ENCODE measurements around the gene DNAJC4. TPM values are rescaled to one million over a fixed set of nuclear protein-coding genes. Genes with fewer than 3 reads are reported as not detected.

Gene DNAJC4
- total and polyA plus RNA-seq, 12 donors, result 19.9 to 220 (median 66.8) TPM

DNA sequence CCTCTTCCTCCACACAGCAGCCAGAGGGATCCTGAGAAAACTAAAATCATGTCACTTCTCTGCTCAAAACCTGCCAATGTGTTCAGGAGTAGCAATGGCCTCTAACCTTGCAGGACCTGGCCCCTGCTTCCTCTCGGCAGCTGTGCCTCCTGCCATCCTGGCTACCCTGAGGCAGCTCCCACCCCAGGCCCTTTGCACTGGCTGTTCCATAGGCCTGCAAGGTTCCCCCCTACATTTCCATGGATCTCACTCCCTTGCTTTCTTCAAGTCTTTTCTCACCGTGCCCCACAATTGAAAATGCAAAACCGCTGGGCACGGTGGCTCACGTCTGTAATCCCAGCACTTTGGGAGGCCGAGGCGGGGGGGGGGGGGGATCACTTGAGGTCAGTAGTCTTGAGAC, 46.5 kb upstream of the DNAJC4 start:
- peak overlapping the region in 3 of 5 donors; percentile 16 to 90 (median 53) for H3K27ac ChIP-seq

DNA sequence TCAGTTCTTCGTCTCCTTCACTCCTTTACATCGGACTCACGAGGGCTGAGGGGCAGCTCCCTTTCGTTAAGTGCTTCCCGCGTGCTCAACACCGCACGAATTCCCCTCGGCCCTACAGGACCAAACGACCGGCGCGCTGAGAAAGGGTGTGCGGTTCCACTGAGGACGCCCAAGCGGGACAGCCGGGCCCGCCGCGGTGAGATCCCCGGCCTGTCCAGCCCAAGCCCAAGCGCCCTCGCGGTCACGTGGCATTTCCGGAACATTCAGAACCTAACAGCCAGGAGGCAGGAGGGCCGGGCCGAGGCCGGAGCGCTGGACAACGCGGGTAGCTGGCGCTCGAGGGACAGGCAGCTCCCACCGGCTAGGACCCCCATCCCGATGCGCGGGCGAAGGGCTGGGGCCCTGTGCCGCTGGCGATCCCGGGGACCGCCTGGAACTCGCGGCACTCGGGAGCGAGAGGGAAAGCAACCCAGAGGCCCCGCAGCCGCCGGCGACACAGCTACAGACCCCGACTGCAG, 45.1 kb upstream of the DNAJC4 start:
- intact Hi-C loops (cut with DNase I), result no loop called here
- no peaks in the 10 kb centered on the region for H3K27me3 ChIP-seq
- no peaks in the 10 kb centered on the region for H3K9me3 ChIP-seq (replicated peaks in 1 of 3)
- peaks cover 28 to 58% of the 10 kb centered on the region in 2 donors for H3K4me1 ChIP-seq (replicated peaks in 1 of 2)
- H3K4me3 ChIP-seq, result peak overlapping the region in 3 of 4 donors; percentile 28 to 61 (median 60)
- WGBS, 4 donors, result 3 to 8% (median 4%) methylated on average over 15 to 52 of the region's 52 CpGs; no CpG with 5 or more reads in 1 of the 4 donors
- peaks cover 0 to 6% of the 10 kb centered on the region in 2 donors for H3K36me3 ChIP-seq (replicated peaks in 1 of 2)
- DNase-seq, result peak in 6 of 7 donors; percentile 86 to 95 (median 91)
- TF ChIP-seq, protein P1, sequence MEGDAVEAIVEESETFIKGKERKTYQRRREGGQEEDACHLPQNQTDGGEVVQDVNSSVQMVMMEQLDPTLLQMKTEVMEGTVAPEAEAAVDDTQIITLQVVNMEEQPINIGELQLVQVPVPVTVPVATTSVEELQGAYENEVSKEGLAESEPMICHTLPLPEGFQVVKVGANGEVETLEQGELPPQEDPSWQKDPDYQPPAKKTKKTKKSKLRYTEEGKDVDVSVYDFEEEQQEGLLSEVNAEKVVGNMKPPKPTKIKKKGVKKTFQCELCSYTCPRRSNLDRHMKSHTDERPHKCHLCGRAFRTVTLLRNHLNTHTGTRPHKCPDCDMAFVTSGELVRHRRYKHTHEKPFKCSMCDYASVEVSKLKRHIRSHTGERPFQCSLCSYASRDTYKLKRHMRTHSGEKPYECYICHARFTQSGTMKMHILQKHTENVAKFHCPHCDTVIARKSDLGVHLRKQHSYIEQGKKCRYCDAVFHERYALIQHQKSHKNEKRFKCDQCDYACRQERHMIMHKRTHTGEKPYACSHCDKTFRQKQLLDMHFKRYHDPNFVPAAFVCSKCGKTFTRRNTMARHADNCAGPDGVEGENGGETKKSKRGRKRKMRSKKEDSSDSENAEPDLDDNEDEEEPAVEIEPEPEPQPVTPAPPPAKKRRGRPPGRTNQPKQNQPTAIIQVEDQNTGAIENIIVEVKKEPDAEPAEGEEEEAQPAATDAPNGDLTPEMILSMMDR (IDR thresholded peaks at IDR 0.05), result peak in 5 of 6 experiments; percentile 24 to 57 (median 53)
- peak; percentile 98 for TF ChIP-seq POLR2A (IDR thresholded peaks at IDR 0.05)
- H3K27ac ChIP-seq, result peak overlapping the region; percentile 80 to 100 (median 94)

More for the DNA sequence above, 46.5 kb upstream of the DNAJC4 start:
- H3K9me3 ChIP-seq (replicated peaks in 1 of 3), result no peaks in the 10 kb centered on the region
- peak in 1 of 7 donors; percentile 22 for DNase-seq
- intact Hi-C loops (cut with DNase I), result no loop called here
- H3K4me3 ChIP-seq, result no peak overlapping the region
- H3K27me3 ChIP-seq, result no peaks in the 10 kb centered on the region
- H3K36me3 ChIP-seq (replicated peaks in 1 of 2), result peaks cover 0 to 6% of the 10 kb centered on the region in 2 donors
- TF ChIP-seq POLR2A (IDR thresholded peaks at IDR 0.05), result no peak
- TF ChIP-seq, protein P1 (IDR thresholded peaks at IDR 0.05), result no peak
- peaks cover 28 to 45% of the 10 kb centered on the region in 2 donors for H3K4me1 ChIP-seq (replicated peaks in 1 of 2)
- WGBS, 4 donors, result 71 to 86% (median 82%) methylated on average over 6 to 7 of the region's 7 CpGs

DNA sequence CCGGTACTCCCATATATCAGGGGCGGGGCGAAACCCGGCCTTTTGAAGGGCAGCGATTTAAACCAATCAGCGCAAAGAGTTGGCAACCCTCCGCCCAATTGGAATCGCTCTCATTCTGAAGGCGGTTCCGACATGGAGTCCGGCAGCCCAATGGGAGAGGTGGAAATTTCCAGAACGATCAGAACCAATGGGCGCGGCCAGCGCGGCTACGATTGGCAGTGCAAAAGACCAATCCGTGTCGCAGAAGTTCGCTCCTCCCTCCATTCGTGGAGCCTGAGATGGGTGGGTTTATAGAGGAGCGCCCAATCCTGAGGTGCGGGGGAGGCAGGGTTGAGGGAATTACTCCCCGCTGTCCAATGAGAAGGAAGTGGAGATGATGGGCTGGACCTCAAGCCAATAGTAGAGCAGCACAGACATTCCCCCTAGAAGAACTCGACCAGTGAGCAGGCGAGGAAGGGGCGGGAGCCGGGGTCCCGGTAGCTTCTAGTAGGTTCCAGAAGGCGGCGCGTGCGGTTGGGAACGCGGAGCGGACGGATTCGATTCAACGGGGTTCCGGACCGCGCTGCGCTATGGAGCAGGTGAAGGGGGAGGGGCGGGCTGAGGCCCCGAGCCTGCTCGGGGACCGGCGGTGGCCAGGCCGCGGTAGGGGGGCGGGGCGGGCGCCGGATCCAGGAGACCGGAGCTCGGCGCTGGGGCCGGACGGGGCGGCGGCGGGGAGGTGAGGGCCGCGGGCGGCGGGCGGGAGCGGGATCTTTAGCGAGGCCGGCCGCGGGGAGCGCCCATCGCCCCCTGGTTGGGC, 44.5 kb upstream of the DNAJC4 start, which contains the start of gene STIP1:
STIP1 (plus strand) TSS at position 479 of the 799 bp plus-strand sequence; CDS start at position 570, 91 bp downstream.
- H3K27me3 ChIP-seq, result no peaks in the 10 kb centered on the region
- TF ChIP-seq POLR2A (IDR thresholded peaks at IDR 0.05), result peak; percentile 48 to 51
- TF ChIP-seq, protein P1 (IDR thresholded peaks at IDR 0.05), result peak in 4 of 6 experiments; percentile 10 to 52 (median 33)
- peaks cover 0 to 6% of the 10 kb centered on the region in 2 donors for H3K36me3 ChIP-seq (replicated peaks in 1 of 2)
- peak; percentile 99 to 100 (median 100) for DNase-seq
- WGBS, 4 donors, result 0 to 1% (median 0%) methylated on average over 15 to 74 of the region's 74 CpGs
- H3K9me3 ChIP-seq (replicated peaks in 1 of 3), result no peaks in the 10 kb centered on the region
- peak within 1 kb of the TSS; percentile 80 to 100 (median 94) for H3K27ac ChIP-seq
- H3K4me1 ChIP-seq (replicated peaks in 1 of 2), result peaks cover 22 to 56% of the 10 kb centered on the region in 2 donors
- intact Hi-C loops (cut with DNase I), result no loop called here
- H3K4me3 ChIP-seq, result peak within 1 kb of the TSS in 3 of 4 donors; percentile 28 to 61 (median 60)

DNA sequence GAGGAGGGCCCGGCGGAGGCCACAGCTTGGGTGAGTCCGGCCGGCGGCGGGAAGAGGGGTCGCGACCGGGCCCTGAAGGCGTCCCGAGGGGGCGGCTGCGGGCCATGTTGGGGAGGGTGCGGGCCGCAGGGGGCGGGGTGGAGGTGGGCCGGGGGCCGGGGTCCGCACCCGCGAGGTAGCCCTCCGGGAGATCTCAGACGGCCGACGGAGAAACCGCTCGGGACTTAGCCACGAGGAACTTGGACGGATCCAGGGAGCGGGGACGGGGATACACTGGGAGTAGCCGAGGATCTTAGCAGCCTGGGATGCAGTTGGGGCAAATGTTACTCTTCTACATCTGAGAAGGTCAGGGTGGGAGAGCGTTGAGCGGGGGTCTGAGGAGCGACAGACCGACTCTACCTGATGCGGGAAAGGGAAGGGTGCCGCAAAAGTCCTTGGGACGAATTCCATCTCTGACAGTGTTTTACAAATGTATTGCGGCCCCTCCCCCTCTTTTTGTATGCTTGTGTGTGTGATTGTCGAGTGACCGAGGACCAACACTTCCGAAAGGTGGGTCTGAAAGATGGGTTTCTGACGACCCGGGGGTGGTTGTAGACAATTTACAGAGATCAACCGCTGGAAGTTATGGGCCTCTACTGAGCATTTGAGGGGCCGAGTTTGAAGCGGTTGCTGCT, 43.7 kb upstream of the DNAJC4 start:
- no peaks in the 10 kb centered on the region for H3K9me3 ChIP-seq (replicated peaks in 1 of 3)
- H3K4me1 ChIP-seq (replicated peaks in 1 of 2), result peaks cover 14 to 54% of the 10 kb centered on the region in 2 donors
- TF ChIP-seq, protein P1 (IDR thresholded peaks at IDR 0.05), result no peak
- no peak for TF ChIP-seq POLR2A (IDR thresholded peaks at IDR 0.05)
- no peaks in the 10 kb centered on the region for H3K27me3 ChIP-seq
- intact Hi-C loops (cut with DNase I), result no loop called here
- H3K36me3 ChIP-seq (replicated peaks in 1 of 2), result peaks cover 0 to 6% of the 10 kb centered on the region in 2 donors
- no peak overlapping the region for H3K27ac ChIP-seq
- DNase-seq, result peak in 3 of 7 donors; percentile 64 to 71 (median 68)
- peak overlapping the region in 1 of 4 donors; percentile 5 for H3K4me3 ChIP-seq
- 1 to 2% (median 2%) methylated on average over 18 to 48 of the region's 48 CpGs for WGBS, 4 donors

Measured in adrenal gland (tissue), 12 donors.